GM18870 (cell line): ENCODE data around the gene MRPS26.
A peak's percentile ranks its signal among the peaks of the same experiment; 100 is the strongest.
"Not testable (repeated sequence)": the region's sequence is repeated elsewhere in the genome, so short reads cannot be mapped to it uniquely, and the experiment has no call there.

Experiments
- ATAC-seq: cut with Tn5 transposase; IDR thresholded peaks from one replicate; pipeline ENCODE4 v1.9.1; 2021; ENCODE audit warnings: moderate library complexity; ENCODE audit not compliant: unreplicated experiment

Gene MRPS26

DNA sequence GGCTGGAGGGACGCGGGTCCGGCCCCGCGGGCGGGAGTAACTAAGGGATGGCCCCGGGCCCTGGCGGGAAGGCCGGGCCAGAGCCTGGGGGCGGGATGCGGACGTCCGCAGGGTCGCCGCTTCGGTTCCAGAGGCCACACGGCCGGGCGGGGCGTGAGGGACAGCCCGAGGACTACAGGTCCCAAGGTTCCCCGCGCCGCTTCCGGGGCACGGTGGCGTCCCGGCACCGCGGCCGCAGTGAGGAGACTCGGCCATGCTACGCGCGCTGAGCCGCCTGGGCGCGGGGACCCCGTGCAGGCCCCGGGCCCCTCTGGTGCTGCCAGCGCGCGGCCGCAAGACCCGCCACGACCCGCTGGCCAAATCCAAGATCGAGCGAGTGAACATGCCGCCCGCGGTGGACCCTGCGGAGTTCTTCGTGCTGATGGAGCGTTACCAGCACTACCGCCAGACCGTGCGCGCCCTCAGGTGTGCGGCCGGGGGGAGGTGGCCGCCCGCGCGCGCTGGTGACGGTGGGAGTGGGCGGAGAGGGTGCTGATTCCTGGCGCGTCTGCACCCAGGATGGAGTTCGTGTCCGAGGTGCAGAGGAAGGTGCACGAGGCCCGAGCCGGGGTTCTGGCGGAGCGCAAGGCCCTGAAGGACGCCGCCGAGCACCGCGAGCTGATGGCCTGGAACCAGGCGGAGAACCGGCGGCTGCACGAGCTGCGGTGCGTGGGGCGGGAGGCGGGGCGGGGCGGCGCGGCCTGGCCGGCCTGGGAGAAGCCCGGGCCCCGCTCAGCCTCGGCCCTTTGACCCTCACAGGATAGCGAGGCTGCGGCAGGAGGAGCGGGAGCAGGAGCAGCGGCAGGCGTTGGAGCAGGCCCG is at the start of gene MRPS26:
TSS of gene MRPS26 (plus strand) at position 237 of the 861 bp plus-strand sequence. CDS start at position 254, 17 bp downstream.
- ATAC-seq = peak; percentile 62

DNA sequence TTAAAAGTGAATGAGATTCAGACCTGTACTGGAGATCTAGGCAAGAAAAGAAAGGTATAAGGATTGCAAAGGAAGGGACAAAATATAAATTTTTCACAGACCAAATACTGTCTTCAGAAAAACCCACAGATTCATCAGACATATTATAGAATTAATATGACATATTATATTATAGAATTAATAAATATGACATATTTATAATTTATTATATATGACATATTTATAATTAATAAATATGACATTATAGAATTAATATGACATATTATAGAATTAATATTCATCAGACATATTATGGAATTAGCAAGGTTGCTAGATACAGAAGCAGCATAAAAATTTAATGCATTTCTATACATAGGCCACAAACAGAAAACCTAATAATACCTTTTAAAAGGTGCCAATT is 47.1 kb upstream of the MRPS26 start:
- ATAC-seq = no peak

DNA sequence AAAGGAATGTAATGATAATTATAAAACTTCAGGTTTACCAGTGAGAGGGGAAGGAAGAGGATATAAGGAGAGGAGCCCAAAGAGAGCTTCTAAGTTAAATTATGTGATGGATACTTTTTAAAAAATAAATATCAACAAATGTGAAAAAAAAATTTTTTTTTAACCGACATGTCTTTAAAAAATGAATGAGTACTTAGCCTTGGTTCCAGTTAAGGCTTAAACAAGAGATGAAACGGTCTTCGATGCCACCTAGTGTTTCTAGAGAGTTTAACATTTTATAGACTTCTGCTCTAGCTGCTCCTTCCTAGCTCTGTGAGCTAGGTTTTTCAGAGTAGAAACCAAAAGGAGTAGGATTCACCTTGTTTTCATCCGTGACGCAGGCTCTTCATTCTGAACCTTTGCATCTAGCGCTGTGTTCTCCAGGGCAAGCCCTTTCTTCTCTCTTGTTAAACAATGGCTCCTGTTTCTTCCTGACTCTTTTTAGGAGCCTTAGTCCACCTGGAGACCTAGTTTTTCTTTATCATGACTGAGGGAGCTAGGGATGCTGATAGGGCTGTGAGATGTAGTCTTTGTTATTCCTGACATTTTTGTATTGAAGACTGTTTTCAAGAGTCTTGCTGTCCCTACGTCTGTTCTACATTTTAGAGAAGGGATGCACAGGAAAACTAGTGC is 44.9 kb upstream of the MRPS26 start:
- no peak for ATAC-seq

- ATAC-seq = no peak
These were observed 42.4 kb upstream of the MRPS26 start for GRCh38 chr20:3003416-3003815.

- no peak for ATAC-seq
These were observed 34.7 kb upstream of the MRPS26 start for GRCh38 chr20:3010985-3011723.

DNA sequence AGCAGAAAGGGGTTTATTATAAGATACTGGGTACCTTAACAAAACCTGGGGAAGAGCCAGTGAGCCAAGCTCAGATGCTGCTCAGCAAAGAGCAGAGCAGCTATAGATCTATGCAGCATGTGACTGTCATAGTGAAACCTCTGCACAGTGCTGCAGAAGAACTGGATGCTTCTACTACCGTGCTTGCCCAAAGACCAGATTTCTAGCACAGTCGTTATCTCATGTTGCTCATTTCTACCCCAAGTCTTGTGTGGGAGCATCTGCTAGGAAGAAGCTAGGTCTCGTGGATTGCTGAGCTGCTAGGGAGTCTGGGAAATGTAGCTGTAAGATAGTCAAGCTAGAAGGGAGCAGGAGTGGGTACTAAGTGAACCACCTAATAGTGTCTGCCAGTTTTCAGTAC is 34.1 kb upstream of the MRPS26 start:
- no peak for ATAC-seq

GRCh38 chr20:3013771-3014170 is 32.1 kb upstream of the MRPS26 start:
- no peak for ATAC-seq

- no peak for ATAC-seq
These were observed 31.7 kb upstream of the MRPS26 start for GRCh38 chr20:3014179-3014578.

- ATAC-seq = no peak
These were observed 31.2 kb upstream of the MRPS26 start for GRCh38 chr20:3014662-3015061.

DNA sequence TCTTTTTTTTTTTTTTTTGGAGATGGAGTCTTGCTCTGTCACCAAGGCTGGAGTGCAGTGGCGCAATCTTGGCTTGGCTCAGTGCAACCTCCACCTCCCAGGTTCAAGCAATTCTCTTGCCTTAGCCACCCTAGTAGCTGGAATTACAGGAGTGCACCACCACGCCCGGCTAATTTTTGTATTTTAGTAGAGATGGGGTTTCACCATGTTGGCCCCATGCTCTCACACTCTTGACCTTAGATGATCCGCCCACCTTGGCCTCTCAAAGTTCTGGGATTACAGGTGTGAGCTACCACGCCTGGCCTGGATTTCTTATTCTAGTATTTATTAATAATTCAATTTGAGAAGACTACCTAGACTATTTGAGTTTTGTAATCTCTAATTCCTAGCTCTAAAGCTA is 30.6 kb upstream of the MRPS26 start:
- ATAC-seq = not testable (repeated sequence)

DNA sequence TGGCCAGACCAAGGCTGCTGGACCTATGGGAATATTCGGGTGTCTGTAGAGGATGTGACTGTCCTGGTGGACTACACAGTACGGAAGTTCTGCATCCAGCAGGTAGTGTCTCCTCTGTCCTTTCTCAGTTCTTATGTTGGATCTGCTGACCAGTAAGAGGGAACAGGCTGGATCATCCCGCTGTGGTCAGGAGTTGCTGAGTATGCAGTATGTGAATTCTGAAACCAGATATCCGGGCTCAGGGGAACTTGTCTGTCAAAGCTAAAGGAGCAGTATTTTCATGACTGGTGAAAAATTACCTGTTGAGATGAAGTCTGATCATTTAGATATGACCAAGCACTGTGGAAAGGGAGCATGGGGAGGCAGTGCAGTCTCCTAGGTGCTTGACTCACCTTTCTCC is 24.5 kb upstream of the MRPS26 start:
- no peak for ATAC-seq

- ATAC-seq = no peak
These were observed 24.1 kb upstream of the MRPS26 start for GRCh38 chr20:3021777-3022176.

GRCh38 chr20:3022559-3023490 is 23.0 kb upstream of the MRPS26 start:
- not testable (repeated sequence) for ATAC-seq

- no peak for ATAC-seq
These were observed 17.9 kb upstream of the MRPS26 start for GRCh38 chr20:3027987-3028386.

- ATAC-seq = no peak
These were observed 14.2 kb upstream of the MRPS26 start for GRCh38 chr20:3031524-3032147.

DNA sequence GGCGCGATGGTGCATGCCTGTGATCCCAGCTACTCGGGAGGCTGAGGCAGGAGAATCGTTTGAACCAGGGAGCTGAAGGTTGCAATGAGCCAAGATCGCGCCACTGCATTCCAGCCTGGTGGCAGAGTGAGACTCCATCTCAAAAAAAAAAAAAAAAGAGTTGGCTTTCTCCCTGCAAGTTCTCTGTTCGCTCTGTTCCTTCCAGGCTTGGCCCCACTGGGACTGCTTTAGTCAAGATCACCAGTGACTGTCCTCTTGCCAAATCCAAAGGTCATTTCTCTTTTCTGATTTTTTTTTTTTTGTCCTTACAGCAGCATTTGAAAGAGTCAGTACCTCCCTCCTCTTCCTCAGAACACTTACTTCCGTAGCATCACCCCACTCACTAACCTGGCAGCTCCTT is 13.2 kb upstream of the MRPS26 start:
- ATAC-seq = no peak

DNA sequence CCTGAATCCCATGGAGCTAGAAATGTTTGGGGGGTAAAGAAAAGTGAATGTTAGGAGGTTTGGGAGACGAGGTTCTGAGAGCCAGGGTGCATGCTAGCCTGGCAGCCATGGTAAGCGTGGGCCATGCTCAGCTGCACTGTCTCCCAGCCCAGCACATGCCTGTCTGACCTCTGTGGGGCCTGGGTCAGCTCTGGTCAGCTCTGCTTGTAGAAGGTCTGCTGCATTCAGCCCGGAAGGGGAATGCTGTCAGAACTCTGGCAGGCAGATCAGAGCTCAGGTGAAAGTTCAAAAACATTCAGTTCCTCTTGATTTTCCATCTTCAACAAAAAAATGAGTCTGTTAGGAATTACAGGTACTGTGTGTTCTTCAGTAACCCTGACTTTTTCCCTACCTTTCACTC is 8.2 kb upstream of the MRPS26 start:
- no peak for ATAC-seq

- ATAC-seq = no peak
These were observed 7.4 kb upstream of the MRPS26 start for GRCh38 chr20:3038454-3038853.

DNA sequence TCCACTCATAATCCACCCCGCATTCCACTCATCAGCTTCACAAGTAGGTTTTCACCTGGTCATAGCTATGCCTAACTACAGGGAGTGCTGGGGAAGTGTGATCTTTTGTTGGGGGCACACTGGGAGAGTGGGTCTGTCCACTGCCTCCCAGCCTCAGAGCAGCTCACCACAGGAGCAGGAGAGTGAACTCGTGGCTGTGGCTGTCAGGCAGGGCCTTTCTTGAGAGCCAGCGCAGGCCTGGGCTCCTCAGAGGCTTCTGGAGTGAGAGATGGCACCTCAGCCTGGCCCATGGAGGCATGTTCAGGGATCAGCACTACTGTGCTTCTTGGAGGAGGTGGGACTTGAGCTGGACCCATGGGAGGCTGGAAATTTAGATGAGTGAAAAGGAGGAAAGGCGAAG is 6.4 kb upstream of the MRPS26 start:
- no peak for ATAC-seq

- ATAC-seq = no peak
These were observed 5.8 kb upstream of the MRPS26 start for GRCh38 chr20:3040086-3040485.
